Stimulated activated CD8-positive, alpha-beta memory T cell treated with anti-CD3 and anti-CD28 coated beads, Interleukin-12 subunit alpha, Interleukin-12 subunit beta, amount 100 ng/mL, for 4 hours (primary cell): ENCODE measurements around the gene TNFSF10.
"Not testable (repeated sequence)": the region's sequence is repeated elsewhere in the genome, so short reads cannot be mapped to it uniquely, and the experiment has no call there.

Experiments
- DNase-seq: peaks from one replicate; pipeline ENCODE4 v3.0.0-alpha.2; 2020; ENCODE audit warnings: low read depth

The TNFSF10 gene

DNA sequence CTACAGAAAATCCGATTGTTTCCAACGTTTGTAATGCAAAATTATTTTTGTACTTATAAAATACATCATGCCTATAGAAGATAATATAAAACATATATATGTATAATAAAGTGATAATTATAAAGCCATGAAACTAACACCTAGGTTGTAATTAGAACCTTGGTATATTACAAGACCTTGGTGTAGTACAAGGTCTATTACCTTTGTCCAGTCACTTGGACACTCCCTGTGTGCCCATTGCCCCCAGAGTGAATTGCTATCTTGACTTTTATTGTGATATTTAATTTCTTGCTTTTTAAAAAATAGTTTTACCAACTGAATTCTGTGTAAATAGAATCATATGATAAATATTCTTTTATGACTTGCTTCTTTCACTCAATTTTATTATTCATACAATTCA is 20.7 kb upstream of the TNFSF10 start:
- no peak for DNase-seq

DNA sequence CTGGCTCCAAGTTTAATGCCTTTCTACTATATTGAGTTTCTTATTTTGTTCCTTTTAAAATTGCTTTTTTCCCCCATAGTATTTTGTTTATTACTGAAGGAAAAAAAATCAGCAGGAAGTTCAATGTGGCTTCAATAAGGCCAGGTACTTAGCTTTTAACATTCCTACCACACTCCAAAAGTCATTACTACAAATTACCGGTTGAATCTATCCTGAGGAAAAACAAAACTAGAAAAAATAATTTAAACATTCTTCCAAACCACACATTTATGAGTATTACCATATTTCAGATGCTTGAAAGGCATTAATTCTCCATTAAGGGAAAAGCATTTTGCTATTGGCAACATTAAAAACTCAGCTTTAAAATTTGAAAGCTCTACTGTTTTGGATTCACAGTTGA is 20.2 kb upstream of the TNFSF10 start:
- DNase-seq, result no peak

DNA sequence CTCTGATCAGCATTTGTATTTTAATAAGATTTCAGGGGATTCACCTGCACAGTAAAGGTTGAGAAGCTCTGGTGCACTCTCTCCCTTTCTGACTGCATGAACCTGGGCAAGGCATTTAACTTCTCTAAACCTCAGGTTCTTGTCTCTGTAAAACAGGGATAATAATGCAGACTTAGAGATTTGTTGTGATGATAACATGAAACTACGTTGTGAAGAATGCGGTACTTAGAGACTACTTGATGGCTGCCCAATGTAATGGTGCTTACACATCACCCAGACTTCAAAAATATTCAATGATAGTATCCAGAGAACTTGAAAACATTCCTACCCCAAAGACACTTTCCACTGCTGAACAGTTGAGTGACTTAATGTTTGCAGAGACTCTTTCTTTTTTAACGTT is 19.8 kb upstream of the TNFSF10 start:
- DNase-seq, result no peak

DNA sequence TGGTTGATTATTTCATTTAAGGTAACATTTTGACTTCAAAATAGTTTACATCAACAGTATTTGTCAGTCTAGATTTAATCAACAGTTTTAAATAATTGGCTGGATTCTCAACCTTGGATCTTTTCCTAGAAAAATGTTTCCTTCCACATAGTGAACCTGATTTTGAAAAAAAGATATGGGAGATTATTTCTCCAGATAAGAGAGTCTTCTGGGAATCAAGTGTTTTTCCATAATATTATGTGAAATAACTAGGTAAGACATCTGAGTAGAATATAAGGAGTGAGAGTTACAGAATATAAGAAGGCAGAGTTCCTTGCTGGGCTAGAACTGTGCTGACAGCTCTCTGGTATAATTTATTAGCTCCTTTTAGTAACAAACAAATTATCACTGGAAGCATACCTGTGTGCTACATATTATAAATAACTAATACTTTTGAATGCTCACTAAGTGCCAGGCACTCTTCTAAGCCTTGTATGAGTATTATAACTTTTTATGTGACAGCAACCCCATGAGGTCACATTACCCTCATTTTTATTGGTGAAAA is 18.8 kb upstream of the TNFSF10 start:
- no peak for DNase-seq

DNA sequence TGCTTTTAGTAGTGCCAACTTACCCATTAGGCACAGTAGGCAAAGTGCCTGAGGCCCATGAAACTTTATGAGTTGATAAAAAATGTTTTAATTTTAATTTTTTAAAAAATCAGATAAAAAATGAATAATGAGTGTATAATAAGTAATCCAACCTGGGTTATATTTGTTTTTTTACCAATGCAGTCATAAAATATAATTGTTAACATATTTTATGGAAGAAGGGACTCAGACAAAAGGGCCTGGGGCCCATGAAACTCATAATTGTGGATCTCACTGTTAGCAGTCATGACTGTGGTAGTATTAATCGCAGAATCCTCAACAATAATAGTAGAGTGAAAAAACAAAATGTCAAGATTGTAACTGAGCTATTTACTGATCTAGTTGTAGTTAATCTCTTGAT is 16.8 kb upstream of the TNFSF10 start:
- DNase-seq, result no peak

DNA sequence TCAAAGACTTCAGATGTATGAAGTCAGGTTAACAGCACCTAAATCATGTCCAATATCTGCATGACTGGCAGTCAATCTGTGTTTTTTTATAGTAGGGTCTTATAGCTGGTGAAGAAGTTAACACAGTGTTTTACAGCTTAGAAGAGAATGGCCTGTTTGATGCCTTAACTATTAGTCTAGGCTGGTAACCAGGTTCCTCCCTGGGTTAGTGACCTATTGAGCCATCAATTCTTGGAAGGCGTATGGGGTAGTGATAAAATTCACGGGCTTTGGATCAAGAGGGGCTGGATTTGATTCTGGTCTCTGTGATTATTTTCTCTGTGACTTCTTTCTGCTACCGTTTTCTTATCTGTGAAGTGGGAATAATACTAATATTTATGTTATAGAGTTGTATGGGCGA is 16.0 kb upstream of the TNFSF10 start:
- no peak for DNase-seq

DNA sequence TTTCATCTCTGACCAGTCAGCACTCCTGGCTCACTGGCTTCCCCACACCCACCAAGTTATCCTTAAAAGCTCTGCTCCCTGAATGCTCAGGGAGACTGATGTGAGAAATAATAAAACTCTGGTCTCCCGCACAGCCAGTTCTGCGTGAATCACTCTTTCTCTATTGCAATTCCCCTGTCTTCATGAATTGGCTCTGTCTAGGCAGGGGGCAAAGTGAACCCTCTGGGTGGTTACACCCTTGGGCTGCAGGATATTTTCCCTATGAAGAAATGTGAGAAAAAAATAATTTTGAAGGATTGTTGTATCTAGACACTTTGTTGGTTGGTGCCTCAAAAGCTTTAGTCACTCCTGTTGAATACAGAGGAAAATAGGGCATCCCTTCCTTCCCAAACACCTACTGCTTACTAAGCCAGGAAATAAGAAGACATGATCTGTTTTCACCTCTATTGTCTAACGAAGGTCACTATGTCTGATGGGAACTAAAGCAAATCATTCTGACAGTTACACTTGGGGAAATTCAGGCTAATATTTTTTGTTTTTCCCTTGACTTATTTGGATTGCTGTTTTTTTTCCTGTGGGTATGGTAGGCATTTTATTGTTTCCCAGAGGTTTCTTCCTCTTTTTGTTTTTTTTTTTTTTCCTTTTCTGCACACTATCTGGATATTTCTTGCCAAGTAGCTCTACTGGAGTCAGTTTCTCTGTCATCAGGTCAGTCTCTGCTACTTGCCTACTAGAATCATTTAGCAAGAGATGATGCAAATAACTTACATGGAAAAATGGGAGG is 15.3 kb upstream of the TNFSF10 start:
- DNase-seq, result no peak

GRCh38 chr3:172537507-172538158 is 14.4 kb upstream of the TNFSF10 start:
- DNase-seq, result no peak

GRCh38 chr3:172536993-172537419 is 13.8 kb upstream of the TNFSF10 start:
- DNase-seq, result no peak

- no peak for DNase-seq
Measured at GRCh38 chr3:172536505-172536904, 13.3 kb upstream of the TNFSF10 start.

DNA sequence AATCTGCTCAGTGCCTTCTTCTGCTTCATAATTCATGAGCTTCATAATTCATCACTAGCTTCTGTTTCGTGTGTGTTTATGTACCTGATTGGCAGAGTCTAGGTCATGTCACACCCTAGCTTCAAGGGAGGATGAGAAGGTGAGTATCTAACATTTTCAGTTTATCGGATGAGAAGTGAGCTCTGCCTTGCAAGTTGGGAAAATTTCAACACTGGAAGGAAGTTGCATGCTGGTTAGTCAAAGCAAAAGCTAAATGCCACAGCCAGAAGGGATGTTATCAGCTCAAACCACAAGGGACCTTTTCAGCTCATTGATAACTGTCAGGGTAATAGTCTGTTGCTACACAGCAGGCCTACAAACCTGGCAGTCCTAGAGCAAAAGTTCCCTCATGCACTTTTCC is 7.3 kb upstream of the TNFSF10 start:
- no peak for DNase-seq

- DNase-seq, result no peak
Measured at GRCh38 chr3:172530101-172530561, 6.9 kb upstream of the TNFSF10 start.

DNA sequence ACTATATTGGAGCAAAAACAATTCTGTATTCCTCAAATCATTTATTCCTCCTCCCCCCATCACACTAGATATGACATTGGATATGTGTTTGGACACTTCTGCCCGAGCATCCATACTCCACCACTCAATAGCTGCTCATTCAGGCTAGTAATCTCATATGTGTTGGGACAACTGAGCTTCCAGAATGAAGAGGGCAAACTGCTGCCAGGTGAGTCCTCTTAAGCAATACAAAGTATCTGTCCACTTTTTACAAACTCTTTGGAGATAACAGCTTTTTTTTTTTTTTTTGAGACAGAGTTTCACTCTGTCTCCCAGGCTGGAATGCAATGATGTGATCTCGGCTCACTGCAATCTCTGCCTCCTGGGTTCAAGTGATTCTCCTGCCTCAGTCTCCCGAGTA is 5.4 kb upstream of the TNFSF10 start:
- no peak for DNase-seq

DNA sequence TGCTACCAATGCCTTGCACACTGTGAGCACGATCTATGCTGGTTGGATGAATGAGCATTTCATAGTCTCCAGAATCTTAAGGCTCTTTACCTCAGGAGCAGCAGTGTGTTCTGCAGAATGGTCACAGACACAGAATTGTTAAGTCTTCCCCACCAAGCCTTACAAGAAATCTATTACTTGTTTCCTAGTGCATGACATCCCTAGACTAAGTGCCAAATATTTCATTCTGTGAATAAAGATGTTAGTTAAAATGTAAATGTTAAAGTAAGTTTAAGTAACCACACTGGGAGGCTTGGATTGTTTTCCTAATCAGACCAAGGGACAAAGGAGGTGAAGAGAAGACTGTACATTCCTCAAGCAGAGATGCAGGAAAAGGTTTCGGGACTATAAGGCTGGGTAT is 4.1 kb upstream of the TNFSF10 start:
- no peak for DNase-seq

DNA sequence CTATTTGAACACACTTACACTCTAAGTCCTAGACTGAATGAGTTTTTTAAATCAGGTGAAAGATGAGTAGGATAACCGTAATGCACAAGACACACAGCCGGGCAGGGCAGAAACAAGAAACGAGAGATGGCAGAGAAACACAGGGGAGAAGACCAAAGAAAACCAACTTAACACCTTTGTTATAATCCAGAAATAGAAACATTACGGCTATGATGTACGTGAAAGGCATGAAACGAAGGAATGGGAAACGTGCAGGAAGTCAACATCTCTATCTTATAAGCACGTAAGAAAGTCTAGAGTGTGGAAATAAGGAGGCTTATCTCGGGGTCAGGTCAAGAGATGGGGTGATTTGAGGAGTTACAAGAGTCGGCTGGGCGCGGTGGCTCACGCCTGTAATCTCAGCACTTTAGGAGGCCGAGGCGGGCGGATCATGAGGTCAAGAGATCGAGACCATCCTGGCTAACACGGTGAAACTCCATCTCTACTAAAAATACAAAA is 1.9 kb upstream of the TNFSF10 start:
- DNase-seq, result no peak

GRCh38 chr3:172524611-172525010 is 1.4 kb upstream of the TNFSF10 start:
- no peak for DNase-seq

DNA sequence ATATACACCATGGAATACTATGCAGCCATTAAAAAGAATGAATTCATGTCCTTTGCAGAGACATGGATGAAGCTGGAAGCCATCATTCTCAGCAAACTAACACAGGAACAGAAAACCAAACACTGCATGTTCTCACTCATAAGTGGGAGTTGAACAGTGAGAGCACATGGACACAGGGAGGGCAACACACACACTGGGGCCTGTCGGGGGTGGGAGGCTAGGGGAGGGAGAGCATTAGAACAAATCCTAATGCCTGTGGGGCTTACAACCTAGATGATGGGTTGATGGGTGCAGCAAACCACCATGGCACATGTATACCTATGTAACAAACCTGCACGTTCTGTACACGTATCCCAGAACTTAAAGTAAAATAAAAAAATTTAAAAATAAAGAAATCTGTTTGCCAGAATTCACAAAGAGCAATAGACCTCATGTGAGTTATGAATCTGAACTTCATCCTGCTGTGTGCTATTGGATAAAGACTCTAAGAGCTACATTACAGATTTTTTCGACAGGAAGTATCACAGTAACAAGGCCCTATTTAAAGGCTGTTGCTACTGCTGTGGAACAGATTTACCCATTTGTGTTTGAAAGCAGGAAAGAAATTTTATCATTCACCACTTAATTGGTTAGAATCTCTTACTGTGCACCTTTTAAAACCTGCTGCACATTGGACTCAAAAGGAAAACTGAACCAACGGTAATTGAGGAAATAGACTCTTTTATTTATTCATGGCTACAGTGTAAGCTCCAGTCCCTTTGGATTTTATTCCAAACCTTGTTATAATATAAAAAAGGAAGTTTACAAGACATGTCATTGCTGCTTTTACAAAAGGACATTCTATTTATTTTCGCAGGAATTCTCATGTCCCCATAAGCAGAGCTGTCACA is 1.1 kb downstream of the TNFSF10 start:
- DNase-seq, result not testable (repeated sequence)

DNA sequence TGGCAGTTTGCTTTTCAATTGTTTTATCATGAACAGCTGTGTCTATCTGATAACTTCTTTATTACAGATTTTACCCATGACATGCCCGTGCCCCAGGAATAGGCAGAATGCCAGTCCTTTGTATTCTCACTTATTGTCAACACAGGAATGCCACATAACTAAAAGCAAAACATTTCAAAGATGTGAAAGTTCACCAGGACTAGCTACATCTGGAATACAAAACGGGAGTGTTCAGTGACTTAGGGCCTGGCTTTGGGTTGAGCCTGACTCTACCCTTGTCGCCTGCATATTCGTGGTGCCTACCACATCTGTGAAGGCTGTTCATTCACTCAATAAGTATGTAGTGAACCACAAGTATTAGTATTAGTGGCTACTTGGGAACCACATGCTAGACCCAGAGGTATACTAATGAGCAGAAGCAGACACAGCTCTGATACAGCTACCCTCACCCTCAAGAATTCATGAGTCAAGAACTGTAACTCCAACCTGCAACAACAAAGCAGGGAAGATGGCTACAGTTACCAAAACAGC is 2.9 kb downstream of the TNFSF10 start:
- no peak for DNase-seq

DNA sequence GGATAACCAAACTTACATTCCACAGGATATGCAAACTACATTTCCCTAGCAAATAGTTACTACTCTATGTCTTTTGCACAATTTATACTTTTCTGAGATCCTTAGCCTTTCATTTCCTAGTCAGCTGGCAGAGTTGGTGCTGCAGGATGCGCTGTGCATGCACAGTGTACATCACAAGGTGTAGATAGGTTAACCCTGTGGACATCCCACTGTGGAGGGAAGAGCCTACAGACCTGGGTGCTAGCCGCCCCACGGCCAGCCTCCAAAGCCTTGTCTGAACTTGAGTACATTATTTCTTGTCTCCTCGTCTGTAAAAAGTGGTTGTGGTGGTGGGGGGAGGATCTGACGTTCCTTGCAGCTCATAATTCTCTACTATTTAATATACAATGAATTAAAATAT is 3.5 kb downstream of the TNFSF10 start:
- no peak for DNase-seq

GRCh38 chr3:172518929-172519640 is 4.1 kb downstream of the TNFSF10 start:
- DNase-seq, result no peak

GRCh38 chr3:172517859-172518466 is 5.3 kb downstream of the TNFSF10 start:
- DNase-seq, result no peak
